GM18951 (cell line): Measurements from ENCODE around the gene GSTT4.
"Not testable (repeated sequence)": the region's sequence is repeated elsewhere in the genome, so short reads cannot be mapped to it uniquely, and the experiment has no call there.

ENCODE experiments used
- POLR2A ChIP-seq: IDR thresholded peaks from 4 replicates; pipeline ENCODE4 v1.6.1; 2011; ENCODE audit warnings: mild to moderate bottlenecking; ENCODE audit not compliant: insufficient read length, insufficient read depth; ENCODE audit errors: extremely low read depth
- in situ Hi-C: fragments of 300-500 bp; cut with MboI; formaldehyde crosslinking; loops from one replicate; pipeline ENCODE4 v1.12.0; 2022; ENCODE audit warnings: low sequenced_read_pairs, mixed read lengths, inconsistent platforms; ENCODE audit not compliant: unreplicated experiment

GSTT4 gene

DNA sequence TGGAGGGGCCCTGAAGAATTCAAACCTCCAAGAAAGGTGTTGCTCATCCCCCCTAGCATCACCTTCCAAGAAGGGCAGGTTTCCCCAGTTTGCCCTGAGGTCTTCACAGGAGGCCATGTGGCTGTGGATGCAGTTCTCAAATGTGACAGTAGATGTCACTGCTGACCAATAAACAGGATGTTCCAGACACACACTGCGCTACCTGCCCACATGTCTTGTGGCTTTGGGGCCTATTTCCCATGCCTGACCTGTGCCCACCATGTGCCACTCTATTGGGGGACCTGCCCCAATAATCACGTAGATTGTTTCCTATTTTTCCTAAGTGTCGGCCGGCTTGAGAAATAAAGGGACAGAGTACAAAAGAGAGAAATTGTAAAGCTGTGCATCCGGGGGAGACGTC, 20.8 kb downstream of the GSTT4 start:
- in situ Hi-C loops, result loop anchor here (25.0 kb wide), 1 partner anchor 203 kb away; the partner anchor contains the start of gene SUSD2
- TF ChIP-seq POLR2A, result no peak

DNA sequence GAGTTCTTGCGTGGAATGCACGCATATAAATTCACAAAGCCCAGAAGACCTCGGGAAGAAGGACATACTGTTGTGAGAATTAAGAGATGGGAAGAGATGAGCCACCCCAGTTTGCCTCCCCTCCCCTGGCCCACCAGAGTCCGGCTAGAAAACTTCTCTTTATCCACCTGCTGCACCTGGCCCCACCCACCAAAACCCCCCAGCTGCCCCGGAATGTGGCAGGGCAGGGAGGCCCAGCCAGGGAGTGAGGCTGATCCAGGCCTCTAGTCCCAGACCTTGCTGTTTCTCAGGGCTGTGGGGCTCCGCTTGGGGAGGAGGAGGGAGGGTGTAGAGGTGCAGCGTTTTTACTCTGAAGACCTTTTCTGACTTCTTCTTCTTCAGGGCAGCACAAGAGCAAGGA, 24.7 kb downstream of the GSTT4 start:
- in situ Hi-C loops, result loop anchor here (25.0 kb wide), 1 partner anchor 207 kb away; the partner anchor contains the start of gene SUSD2

DNA sequence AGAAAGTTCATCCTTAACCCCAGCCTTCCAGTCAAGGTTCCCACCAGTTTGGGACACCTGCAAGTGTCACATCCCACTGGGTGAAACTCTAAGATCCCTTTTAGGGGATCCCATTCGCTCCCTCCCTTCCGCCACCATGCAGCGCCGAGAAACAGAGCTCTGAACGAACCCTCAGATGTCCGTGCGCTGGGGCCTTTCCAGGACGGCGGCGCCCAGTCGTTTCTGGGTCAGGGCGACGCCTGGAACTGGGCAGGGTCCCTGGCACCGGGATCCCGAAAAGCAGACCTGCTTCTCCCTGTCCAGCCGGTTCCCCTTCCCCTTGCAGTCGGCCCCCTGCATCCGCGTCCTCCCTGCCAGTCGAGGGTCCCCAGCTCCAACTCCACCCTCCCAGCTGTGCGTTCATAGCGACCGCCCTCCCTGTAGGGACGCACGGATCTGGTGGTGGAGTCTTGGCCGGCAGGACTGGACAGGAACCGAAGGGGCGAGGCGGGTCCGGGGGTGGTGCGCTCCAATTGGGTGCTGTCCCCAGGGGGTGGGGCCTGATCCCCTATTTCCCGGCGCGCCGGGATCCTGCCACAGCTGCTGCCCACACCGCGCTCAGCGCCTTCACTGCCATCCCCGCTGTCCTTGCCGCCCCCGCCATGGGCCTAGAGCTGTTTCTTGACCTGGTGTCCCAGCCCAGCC, 25.6 kb downstream of the GSTT4 start, which contains the start of gene GSTT2:
Gene GSTT2, plus strand, starts transcription at position 578 of the 684 bp plus-strand sequence.
- in situ Hi-C loops, result loop anchor here (25.0 kb wide), 1 partner anchor 208 kb away; the partner anchor contains the start of gene SUSD2

DNA sequence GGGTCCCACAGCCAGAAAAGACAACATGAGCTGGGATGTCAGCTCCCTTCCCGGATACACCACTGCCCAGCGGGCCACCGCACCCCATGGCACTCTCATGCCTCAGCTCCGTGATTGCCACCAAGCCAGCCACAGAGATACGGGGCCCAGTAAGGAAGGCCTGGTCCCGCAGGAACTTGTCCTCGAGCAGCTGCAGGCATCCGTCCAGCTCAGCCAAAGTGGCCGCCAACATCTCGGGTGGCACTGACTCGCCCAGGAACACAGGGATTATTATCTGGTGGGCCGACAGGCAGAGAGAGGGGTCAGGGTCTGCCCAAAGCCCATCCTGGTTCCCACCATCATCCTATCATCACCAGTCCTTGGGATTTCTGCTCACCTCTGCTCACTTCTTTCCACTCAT, 27.9 kb downstream of the GSTT4 start:
- in situ Hi-C loops, result loop anchor here (25.0 kb wide), 1 partner anchor 210 kb away; the partner anchor contains the start of gene SUSD2

DNA sequence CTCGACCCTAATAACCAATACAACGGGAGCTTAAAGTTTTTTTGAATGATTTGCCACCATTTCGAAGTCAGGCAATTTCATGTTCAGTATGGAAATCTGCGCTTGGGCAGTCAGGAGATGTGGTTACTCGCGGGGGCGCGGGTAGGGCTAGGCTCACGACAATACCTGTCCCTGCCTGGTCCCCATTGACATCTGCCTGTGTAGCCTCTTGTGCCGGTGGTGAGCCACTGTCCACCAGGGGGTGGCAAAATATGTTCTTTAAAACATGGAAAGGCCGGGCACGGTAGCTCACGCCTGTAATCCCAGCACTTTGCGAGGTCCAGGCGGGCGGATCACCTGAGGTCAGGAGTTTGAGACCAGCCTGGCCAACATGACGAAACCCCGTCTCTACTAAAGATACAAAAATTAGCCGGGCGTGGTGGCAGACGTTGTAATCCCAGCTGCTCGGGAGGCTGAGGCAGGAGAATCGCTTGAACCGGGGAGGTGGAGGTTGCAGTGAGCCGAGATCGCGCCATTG, 30.4 kb downstream of the GSTT4 start:
- in situ Hi-C loops, result loop anchor here (25.0 kb wide), 1 partner anchor 212 kb away; the partner anchor contains the start of gene SUSD2

DNA sequence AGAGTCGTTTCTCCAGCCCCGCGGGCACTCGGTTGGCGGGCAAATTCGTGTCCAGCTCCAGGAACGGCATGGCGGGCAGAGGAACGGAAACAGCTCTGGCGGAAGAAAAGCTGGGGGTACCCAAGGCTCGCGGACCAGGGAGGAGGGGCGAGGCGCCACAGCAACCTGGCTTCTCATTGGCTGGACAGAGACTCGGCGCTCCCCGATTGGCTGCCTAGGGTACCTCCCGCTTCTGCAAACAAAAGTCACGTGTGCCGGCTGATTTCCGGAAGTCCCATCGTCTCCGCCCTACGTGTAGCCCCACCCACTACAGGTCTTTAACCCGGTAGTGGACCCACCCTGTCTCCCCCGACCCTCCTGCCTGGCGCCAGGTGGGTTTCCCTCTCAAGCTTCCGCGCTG, 30.9 kb downstream of the GSTT4 start, which contains the start of gene DDT:
Gene DDT, minus strand, starts transcription at position 97 of the 400 bp plus-strand sequence. Its CDS starts 27 bp downstream, at position 70.
- in situ Hi-C loops, result not testable (repeated sequence)

DNA sequence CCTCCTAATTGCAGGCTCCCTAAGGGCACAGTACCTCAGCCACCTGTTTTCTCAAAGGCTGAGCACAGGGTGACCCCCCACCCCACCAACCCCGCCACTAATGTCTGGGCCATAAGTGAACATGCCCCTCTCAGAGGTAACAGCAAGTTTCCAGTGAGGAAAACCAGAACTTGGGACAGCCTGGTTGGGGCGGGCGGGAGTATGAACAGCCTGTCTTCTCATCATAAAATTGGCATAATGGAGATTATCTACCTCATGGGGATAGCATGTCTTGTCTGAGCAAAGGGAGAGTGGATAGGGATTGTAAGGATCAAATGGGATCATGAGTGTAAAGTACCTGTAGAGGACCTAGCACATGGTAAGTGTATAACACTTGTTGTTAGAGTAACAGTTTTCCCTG, 33.3 kb downstream of the GSTT4 start:
- peak; percentile 2 for TF ChIP-seq POLR2A
- in situ Hi-C loops, result not testable (repeated sequence)

DNA sequence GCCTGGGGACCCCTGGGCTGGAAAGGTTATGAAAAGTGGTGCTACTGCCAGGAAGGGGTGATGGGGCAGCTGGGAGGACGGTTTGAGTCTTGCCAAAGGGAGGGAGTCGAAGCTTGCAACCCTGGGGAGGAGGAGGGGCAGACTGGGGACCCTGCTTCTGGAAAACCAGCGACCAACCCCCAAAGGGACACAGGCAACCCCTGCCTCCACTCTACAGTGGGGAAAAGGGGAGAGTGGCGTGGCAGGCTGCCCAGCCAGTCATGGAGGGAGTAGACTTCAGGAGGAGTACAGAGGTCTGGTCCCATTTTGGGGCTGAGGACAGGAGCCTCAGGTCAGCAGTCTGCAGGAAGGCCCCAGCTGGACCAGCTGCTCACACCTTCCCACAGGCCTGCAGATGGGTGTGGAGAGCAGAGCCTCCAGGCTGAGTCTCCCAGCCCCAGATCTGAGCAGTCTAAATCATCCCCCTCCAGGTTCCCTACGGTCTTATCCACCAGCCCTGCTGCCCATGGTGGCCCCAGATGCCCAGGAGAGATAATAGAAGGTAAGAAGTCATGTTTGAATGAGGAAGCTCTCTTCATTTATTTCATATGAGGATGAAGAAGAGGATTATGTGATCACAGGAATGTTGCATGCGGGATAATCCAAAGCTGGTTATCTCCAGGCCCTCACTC, 34.3 kb downstream of the GSTT4 start:
- peak; percentile 1 for TF ChIP-seq POLR2A
- in situ Hi-C loops, result no loop called here

DNA sequence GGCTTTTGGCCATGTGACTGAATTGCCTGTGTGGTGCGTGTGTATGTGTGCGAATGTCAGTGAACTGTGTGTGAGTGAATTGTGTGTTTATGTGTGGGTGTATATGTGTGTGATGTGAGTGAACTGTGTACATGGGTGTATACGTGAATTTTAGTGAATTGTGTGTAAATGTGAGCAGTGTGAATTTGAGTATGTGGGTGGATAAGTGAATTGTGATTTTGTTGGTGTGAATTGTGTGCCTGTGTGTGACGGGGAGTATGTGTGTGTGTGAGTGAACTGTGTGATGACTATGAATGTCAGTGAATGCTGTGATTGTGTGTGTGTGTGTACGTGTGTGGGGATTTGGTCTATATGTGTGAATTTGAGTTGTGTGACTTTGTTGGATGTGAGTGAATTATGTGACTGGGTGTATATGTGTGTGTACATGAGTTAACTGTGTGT, 35.0 kb downstream of the GSTT4 start:
- in situ Hi-C loops, result no loop called here
- TF ChIP-seq POLR2A, result no peak

DNA sequence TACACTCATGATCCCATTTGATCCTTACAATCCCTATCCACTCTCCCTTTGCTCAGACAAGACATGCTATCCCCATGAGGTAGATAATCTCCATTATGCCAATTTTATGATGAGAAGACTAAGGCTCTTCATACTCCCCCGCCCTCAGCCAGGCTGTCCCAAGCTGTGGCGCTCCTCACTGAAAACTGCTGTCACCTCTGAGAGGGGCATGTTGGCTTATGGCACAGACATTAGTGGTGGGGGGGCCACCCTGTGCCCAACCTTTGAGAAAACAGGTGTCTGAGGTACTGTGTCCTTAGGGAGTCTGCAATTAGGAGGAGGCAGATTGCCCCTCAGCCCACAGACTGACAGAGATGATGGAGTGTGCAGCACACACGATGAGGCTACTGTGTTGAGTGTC, 36.2 kb downstream of the GSTT4 start:
- in situ Hi-C loops, result no loop called here

DNA sequence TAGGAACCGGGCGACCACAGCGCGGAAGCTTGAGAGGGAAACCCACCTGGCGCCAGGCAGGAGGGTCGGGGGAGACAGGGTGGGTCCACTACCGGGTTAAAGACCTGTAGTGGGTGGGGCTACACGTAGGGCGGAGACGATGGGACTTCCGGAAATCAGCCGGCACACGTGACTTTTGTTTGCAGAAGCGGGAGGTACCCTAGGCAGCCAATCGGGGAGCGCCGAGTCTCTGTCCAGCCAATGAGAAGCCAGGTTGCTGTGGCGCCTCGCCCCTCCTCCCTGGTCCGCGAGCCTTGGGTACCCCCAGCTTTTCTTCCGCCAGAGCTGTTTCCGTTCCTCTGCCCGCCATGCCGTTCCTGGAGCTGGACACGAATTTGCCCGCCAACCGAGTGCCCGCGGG, 38.7 kb downstream of the GSTT4 start, which contains the start of gene DDTL:
Gene DDTL, plus strand, starts transcription at position 321 of the 400 bp plus-strand sequence. Its CDS starts 27 bp downstream, at position 348.
- in situ Hi-C loops, result not testable (repeated sequence)

More for the DNA sequence above, 36.2 kb downstream of the GSTT4 start:
- TF ChIP-seq POLR2A, result no peak

DNA sequence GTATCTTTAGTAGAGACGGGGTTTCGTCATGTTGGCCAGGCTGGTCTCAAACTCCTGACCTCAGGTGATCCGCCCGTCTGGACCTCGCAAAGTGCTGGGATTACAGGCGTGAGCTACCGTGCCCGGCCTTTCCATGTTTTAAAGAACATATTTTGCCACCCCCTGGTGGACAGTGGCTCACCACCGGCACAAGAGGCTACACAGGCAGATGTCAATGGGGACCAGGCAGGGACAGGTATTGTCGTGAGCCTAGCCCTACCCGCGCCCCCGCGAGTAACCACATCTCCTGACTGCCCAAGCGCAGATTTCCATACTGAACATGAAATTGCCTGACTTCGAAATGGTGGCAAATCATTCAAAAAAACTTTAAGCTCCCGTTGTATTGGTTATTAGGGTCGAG, 39.2 kb downstream of the GSTT4 start:
- in situ Hi-C loops, result not testable (repeated sequence)

DNA sequence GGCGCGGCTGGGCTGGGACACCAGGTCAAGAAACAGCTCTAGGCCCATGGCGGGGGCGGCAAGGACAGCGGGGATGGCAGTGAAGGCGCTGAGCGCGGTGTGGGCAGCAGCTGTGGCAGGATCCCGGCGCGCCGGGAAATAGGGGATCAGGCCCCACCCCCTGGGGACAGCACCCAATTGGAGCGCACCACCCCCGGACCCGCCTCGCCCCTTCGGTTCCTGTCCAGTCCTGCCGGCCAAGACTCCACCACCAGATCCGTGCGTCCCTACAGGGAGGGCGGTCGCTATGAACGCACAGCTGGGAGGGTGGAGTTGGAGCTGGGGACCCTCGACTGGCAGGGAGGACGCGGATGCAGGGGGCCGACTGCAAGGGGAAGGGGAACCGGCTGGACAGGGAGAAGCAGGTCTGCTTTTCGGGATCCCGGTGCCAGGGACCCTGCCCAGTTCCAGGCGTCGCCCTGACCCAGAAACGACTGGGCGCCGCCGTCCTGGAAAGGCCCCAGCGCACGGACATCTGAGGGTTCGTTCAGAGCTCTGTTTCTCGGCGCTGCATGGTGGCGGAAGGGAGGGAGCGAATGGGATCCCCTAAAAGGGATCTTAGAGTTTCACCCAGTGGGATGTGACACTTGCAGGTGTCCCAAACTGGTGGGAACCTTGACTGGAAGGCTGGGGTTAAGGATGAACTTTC, 44.0 kb downstream of the GSTT4 start, which contains the start of gene GSTT2B:
Gene GSTT2B, minus strand, starts transcription at position 112 of the 688 bp plus-strand sequence. Its CDS starts 64 bp downstream, at position 48.
- in situ Hi-C loops, result not testable (repeated sequence)

DNA sequence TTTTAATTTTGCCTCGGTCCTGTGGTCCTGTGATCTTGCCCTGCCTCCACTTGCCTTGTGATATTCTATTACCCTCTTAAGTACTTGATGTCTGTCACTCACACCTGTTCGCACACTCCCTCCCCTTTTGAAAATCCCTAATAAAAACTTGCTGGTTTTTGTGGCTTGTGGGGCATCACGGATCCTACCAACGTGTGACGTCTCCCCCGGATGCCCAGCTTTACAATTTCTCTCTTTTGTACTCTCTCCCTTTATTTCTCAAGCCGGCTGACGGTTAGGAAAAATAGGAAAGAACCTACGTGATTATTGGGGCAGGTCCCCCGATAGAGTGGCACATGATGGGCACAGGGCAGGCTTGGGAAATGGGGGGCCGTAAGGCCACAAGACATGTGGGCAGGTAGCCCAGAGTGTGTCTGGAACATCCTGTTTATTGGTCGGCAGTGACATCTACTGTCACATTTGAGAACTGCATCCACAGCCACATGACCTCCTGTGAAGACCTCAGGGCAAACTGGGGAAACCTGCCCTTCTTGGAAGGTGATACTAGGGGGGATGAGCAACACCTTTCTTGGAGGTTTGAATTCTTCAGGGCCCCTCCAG, 48.9 kb downstream of the GSTT4 start:
- in situ Hi-C loops, result not testable (repeated sequence)

DNA sequence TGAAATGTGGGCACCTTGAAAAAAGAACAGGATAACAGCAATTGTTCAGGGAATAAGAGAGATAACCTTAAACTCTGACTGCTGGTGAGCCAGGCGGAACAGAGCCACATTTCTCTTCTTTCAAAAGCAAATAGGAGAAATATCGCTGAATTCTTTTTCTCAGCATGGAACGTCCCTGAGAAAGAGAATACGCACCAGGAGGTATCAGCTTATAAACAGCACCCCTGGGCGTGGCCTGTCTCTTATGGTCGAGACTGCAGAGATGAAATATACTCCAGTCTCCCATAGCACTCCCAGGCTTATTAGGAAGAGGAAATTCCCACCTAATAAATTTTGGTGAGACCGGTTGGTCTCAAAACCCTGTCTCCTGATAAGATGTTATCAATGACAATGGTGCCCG, 49.4 kb downstream of the GSTT4 start:
- in situ Hi-C loops, result not testable (repeated sequence)

DNA sequence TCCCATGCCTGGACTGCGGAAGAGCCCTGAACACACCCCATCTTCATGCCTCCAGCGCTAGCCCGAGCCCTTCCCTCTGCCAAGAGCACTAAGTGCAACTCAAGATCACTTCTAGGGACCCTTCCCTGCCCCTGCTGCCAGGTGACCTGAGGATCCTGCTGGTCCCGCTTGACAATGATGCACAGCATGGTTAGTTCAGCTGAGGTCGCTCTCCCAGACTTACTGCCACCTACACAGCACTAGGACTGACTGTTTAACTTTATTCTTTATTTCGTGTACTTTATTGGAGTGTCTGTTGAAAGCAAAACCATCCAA, 50.3 kb downstream of the GSTT4 start:
- in situ Hi-C loops, result loop anchor here (5.0 kb wide), 1 partner anchor 32 kb away; no protein-coding TSS in a partner anchor

DNA sequence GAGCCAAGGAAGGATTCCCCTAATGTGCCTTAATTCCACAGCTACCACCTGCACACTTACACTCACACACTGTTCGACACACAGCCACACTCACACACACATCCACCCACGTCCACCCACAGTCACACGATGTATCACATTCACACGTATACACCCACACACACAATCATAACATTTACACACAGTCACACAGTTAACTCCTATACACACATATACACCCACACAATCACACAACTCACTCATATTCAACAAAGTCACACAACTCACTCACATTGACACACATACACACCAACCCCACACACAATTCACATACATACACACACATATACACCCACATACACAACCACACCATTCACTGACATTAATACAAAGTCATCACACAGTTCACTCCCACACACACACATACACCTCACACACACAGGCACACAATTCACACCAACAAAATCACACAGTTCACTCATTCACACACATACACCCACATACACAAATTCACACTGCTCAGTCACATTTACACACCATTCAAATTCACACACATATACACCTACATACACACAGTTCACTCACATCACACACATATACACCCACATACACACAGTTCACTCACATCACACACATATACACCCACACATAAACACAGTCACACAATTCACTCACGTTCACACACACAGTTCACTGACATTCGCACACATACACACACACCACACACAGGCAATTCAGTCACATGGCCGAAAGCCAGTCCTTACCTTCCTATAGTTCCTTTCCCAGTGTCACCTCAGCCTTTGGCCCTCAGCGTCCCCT, 50.9 kb downstream of the GSTT4 start:
- in situ Hi-C loops, result loop anchor here (5.0 kb wide), 1 partner anchor 33 kb away; no protein-coding TSS in a partner anchor

DNA sequence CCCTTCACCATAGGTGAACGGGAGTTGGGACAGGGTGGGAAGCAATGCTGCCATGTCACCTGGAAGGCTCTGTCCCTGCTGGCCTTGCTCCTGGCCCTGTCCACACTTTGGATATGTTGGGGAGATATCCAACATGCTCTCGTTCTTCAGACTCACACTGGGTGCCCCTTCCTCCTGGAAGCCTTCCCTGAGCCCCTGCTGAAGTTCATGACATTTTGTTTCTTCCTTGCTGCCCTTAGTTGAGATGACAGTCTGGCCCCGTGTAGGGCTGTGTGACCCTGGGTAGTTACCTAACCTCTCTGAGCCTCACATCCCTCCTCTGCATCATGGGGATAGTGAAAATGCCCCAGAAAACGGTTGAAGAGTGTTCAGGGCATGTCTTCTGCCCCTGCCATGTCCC, 51.8 kb downstream of the GSTT4 start:
- in situ Hi-C loops, result loop anchor here (5.0 kb wide), 1 partner anchor 34 kb away; no protein-coding TSS in a partner anchor
